BE2C (cell line): ENCODE results near the gene ALX1.

Experiments
- DNase-seq: peaks from one replicate; pipeline ENCODE4 v3.0.0-alpha.2; 2020
- H3K27me3 ChIP-seq: fragments of 250-450 bp; sonication (Bioruptor Pico); 2 replicates; pipeline ENCODE4 v1.5.1; 2020; ENCODE audit warnings: mild to moderate bottlenecking
- H3K36me3 ChIP-seq: fragments of 250-450 bp; sonication (Bioruptor Pico); 2 replicates; pipeline ENCODE4 v1.5.1; 2020; ENCODE audit warnings: mild to moderate bottlenecking
- H3K4me1 ChIP-seq: fragments of 250-450 bp; sonication (Bioruptor Pico); 2 replicates; pipeline ENCODE4 v1.5.1; 2020
- H3K4me3 ChIP-seq: 2 replicates; pipeline ENCODE4 v1.5.1; 2011; ENCODE audit warnings: low read depth, low read length
- H3K9me3 ChIP-seq: fragments of 250-450 bp; sonication (Bioruptor Pico); 2 replicates; pipeline ENCODE4 v1.5.1; 2020
- CTCF ChIP-seq: IDR thresholded peaks from 2 replicates; pipeline ENCODE4 v1.5.1; 2012; ENCODE audit warnings: mild to moderate bottlenecking, low read depth, low read length

ALX1 gene

DNA sequence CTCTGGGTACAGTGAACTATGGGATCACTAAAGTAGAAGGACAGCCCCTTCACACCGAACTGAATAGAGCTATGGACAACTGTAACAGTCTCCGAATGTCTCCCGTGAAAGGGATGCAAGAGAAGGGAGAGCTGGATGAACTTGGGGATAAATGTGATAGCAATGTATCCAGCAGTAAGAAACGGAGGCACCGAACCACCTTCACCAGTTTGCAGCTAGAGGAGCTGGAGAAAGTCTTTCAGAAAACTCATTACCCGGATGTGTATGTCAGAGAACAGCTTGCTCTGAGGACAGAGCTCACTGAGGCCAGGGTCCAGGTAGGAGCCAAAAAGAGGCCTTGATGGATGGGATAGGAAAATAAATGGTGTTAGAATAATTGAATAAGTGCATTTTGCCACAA, 3.5 kb downstream of the ALX1 start:
- no peaks in the 10 kb centered on the region for H3K4me1 ChIP-seq
- no peak for DNase-seq

GRCh38 chr12:85296362-85296761, 16.3 kb downstream of the ALX1 start:
- DNase-seq, result no peak
- Histone ChIP-seq H3K9me3 (no peaks in the 10 kb centered on the region), H3K36me3 (no peaks in the 10 kb centered on the region), H3K4me3 (no peak overlapping the region), H3K27me3 (peaks cover 25% of the 10 kb centered on the region), H3K4me1 (no peaks in the 10 kb centered on the region)
- no peak for TF ChIP-seq CTCF

More for the DNA sequence above, 3.5 kb downstream of the ALX1 start:
- Histone ChIP-seq H3K4me3 (no peak overlapping the region), H3K27me3 (peaks cover 88% of the 10 kb centered on the region), H3K36me3 (no peaks in the 10 kb centered on the region), H3K9me3 (0 out of 2 replicates have a peak, but pooled peaks cover 3% of the 10 kb centered on the region)
- no peak for TF ChIP-seq CTCF

GRCh38 chr12:85299053-85299452, 19.0 kb downstream of the ALX1 start:
- DNase-seq, result no peak
- peaks cover 42% of the 10 kb centered on the region for H3K27me3 ChIP-seq
- H3K4me3 ChIP-seq, result no peak overlapping the region
- TF ChIP-seq CTCF, result no peak
- no peaks in the 10 kb centered on the region for H3K9me3 ChIP-seq
- no peaks in the 10 kb centered on the region for H3K4me1 ChIP-seq
- H3K36me3 ChIP-seq, result no peaks in the 10 kb centered on the region

DNA sequence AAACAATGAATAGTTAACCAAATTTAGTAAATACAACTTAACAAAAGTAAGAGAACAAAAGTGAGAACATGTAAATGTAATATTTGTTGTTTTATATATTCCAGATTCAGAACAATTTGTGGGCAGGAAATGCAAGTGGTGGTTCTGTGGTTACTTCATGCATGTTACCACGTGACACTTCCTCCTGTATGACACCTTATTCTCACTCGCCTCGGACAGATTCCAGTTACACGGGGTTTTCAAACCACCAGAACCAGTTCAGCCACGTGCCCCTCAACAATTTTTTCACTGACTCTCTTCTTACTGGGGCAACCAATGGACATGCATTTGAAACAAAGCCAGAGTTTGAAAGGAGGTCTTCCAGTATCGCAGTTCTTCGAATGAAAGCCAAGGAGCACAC, 21.0 kb downstream of the ALX1 start:
- Histone ChIP-seq H3K4me1 (no peaks in the 10 kb centered on the region), H3K4me3 (no peak overlapping the region), H3K36me3 (no peaks in the 10 kb centered on the region), H3K27me3 (peaks cover 51% of the 10 kb centered on the region), H3K9me3 (no peaks in the 10 kb centered on the region)
- DNase-seq, result no peak
- TF ChIP-seq CTCF, result no peak

- Histone ChIP-seq H3K9me3 (no peaks in the 10 kb centered on the region), H3K27me3 (peaks cover 35% of the 10 kb centered on the region), H3K36me3 (no peaks in the 10 kb centered on the region), H3K4me1 (no peaks in the 10 kb centered on the region), H3K4me3 (no peak overlapping the region)
- TF ChIP-seq CTCF, result no peak
- DNase-seq, result no peak
Measured at GRCh38 chr12:85308374-85308773, 28.4 kb downstream of the ALX1 start.

- H3K4me3 ChIP-seq, result no peak overlapping the region
- H3K4me1 ChIP-seq, result no peaks in the 10 kb centered on the region
- H3K27me3 ChIP-seq, result peaks cover 30% of the 10 kb centered on the region
- H3K36me3 ChIP-seq, result no peaks in the 10 kb centered on the region
- no peak for TF ChIP-seq CTCF
- no peak for DNase-seq
- no peaks in the 10 kb centered on the region for H3K9me3 ChIP-seq
Measured at GRCh38 chr12:85309125-85309566, 29.1 kb downstream of the ALX1 start.
